HG02588 (cell line): ENCODE measurements around the gene E2F1.
"Not testable (repeated sequence)": the region's sequence is repeated elsewhere in the genome, so short reads cannot be mapped to it uniquely, and the experiment has no call there.

Source experiments
- ATAC-seq: cut with Tn5 transposase; IDR thresholded peaks from one replicate; pipeline ENCODE4 v1.9.1; 2021; ENCODE audit warnings: mild to moderate bottlenecking, moderate library complexity; ENCODE audit not compliant: unreplicated experiment

The E2F1 gene

DNA sequence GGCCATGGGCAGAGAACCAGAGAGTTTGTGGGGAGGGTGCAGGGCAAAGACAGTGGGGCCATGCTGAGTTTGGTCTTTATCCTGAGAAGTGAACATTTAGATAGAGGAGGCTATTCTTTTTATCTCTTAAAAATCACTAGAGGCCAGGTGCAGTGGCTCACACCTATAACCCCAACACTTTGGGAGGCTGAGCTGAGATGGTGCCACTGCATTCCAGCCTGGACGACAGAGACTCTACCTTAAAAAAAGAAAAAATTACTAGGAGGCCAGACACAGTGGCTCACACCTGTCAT, 25.2 kb upstream of the E2F1 start:
- no peak for ATAC-seq

- ATAC-seq: no peak
These were observed 24.7 kb upstream of the E2F1 start for GRCh38 chr20:33710681-33711445.

GRCh38 chr20:33709905-33710541, 23.8 kb upstream of the E2F1 start:
- no peak for ATAC-seq

DNA sequence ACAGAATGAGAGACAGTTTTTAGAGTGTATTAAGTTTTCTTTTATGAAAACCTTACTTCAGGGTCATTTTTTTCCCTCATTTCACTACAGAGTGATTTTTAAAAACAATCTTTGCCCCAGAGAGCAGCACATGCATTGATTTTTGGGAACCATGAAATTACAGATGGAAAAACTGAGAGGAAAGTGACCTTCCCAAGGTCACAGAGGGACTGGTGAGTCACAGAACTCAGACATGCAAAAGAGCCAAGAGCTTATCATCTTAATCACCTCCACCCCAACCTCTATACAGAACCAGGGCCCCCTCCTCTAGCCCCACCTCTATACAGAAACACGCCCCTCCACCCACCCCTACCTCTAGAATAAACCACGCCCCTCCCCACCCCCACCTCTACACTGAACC, 23.2 kb upstream of the E2F1 start:
- no peak for ATAC-seq

DNA sequence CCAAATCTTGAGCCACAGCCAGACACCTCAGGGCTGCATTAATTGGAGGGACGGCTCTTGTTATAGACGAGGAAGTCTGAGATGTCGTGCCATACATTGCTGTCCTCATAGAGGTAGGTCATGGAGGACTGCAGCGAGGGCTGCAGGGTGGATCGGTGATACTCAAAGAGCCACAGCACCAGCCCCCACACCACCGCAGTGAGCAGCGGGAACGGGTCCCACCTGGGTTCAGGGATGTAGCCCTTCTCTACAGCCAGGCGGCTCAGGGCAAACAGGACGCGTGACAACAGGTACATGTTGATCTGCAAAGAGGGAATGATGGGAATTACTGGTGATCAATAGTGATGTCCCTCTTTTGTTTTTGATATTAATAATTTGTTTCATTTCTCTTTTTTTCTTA, 21.5 kb upstream of the E2F1 start:
- no peak for ATAC-seq

DNA sequence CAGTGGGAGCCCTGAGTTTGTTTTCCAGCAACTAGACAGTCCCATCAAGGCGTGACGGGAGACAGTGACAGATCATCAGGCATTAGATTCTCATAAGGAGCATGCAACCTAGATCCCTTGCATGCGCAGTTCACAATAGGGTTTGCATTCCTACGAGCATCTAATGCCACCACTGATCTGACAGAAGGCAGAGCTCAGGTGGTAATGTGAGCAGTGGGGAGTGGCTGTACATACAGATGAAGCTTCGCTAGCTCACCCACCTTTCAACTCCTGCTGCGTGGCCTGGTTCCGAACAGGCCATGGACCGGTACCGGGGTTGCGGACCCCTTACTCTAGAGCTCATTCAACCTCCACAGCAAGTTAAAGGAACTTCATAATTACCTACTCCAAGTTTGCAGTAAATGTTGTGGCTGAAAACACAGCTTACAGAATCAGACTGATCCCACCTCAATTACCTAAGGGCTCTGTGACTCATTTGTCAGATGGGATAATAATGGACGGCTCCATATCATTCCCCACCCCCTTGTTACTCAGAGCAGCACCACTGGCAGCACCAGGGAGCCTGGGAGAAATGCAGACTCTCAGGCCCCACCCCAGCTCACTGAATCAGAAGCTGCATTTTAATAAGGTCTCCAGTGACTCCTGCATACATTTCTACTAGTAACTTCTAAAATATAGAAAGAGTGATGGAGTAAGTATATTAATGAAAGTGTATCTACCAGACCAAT, 18.2 kb upstream of the E2F1 start:
- no peak for ATAC-seq

GRCh38 chr20:33703498-33704137, 17.4 kb upstream of the E2F1 start:
- no peak for ATAC-seq

- ATAC-seq: no peak
These were observed 16.7 kb upstream of the E2F1 start for GRCh38 chr20:33702861-33703260.

DNA sequence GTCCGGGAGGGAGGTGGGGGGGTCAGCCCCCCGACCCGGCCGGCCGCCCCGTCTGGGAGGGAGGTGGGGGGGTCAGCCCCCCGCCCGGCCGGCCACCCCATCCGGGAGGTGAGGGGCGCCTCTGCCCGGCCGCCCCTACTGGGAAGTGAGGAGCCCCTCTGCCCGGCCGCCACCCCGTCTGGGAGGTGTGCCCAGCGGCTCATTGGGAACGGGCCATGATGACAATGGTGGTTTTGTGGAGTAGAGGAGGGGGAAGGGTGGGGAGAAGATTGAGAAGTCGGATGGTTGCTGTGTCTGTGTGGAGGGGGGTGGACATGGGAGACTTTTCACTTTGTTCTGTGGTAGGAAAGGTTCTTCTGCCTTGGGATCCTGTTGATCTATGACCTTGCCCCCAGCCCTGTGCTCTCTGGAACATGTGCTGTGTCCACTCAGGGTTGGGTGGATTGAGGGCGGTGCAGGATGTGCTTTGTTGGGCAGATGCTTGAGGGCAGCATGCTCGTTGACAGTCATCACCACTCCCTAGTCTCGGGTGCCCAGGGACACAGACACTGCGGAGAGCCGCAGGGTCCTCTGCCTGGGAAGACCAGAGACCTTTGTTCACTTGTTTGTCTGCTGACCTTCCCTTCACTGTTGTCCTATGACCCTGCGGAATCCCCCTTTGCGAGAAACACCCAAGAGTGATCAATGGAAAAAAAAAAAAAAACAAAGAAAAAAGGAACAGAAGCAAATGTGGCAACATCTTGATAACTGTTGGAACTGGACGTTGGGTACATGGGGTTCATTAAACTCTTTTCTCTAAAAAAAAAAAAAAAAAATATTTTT, 15.7 kb upstream of the E2F1 start:
- no peak for ATAC-seq

DNA sequence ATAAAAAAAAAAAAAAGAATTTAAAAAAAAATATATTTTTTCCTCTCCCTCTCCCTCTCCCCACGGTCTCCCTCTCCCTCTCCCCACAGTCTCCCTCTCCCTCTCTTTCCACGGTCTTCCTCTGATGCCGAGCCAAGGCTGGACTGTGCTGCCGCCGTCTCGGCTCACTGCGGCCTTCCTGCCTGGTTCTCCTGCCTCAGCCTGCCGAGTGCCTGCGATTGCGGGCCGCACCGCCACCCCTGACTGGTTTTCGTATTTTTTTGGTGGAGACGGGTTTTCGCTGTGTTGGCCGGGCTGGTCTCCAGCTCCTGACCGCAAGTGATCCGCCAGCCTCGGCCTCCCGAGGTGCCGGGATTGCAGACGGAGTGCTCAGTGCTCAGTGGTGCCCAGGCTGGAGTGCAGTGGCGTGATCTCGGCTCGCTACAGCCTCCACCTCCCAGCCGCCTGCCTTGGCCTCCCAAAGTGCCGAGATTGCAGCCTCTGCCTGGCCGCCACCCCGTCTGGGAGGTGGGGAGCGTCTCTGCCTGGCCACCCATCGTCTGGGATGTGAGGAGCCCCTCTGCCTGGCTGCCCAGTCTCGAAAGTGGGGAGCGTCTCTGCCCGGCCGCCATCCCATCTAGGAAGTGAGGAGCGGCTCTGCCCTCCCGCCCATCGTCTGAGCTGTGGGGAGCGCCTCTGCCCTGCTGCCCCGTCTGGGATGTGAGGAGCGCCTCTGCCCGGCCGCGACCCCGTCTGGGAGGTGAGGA, 14.7 kb upstream of the E2F1 start:
- not testable (repeated sequence) for ATAC-seq

- not testable (repeated sequence) for ATAC-seq
These were observed 12.8 kb upstream of the E2F1 start for GRCh38 chr20:33698966-33699365.

- no peak for ATAC-seq
These were observed 10.9 kb upstream of the E2F1 start for GRCh38 chr20:33697129-33697528.

DNA sequence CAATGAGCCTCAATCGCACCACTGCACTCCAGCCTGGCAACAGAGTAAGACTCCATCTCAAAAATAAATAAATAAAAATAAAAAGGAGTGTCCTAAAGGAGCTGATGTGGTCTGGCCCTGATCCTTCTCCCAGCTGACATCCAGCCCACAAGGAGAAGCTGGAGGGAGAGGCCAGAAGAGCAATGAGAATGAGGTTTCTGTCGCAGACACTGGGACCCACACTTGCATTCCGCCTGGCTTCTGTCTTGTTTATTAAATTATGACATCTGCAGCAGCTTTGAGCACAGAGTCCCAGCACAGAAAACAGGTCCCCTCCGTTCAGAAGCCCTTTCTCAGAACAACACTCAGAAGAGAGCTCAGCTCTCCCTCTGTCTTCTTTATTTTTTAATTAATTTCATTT, 10.3 kb upstream of the E2F1 start:
- ATAC-seq: no peak

- ATAC-seq: no peak
These were observed 8.4 kb upstream of the E2F1 start for GRCh38 chr20:33694639-33695012.

DNA sequence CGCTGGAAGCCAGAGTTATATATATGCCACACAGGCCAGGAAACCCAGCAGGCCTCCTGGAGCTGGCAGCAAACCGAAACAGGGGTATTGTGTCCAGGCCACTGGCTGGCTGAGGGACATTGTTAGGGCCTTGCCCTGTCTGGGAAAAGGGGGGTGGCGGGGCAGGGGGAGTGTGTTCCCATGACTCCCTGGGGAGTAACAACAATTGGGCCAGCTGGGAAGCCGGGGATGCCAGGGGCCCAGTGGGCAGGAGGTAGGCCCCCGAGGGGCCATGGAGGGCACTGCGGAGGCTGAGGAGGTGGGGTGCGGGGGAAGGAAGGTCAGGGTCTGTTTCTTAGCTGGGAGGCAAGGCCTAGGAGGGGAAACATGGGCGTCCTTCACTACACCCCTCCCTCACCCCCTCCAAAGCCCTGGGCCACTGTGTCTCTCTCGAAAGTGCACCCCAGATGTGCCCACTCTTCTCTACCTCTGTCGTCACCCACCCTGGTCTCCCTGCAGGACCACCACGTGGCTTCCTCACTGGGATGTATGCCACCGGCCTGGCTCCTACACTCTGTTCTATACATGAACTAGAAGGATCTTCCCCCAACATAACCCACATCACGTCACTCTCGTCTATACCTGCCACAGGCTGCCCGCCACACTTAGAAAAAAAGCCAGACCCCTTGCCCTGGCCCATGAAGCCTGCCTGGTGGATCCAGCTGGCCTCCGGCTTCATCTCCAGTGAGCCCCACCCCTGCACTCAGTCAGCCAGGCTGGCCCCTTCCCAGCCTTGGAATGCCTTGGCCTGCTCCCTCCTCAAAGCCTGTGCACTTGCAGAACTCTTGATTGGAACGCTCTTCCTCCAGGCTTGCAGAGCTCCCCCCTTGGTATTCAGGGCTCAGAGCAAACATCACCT, 7.8 kb upstream of the E2F1 start:
- ATAC-seq: no peak

DNA sequence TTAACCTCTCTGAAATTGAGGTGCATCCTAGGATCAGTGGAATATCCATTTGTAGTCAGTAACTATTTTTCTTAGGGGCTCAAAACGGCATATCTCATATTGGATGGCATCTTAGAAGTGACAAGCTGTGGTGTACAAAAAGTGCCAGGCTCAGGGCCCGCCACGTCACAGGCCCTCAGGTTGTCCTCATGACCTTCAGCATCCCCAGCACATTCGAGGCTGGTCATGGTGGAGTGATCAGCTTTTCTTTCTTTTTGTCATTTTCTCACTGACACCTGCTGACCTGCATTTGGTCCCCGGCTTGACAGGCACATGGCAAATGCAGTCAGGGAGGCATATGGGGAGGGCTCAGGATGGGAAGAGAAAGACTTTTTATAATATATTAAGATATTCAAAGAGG, 7.1 kb upstream of the E2F1 start:
- no peak for ATAC-seq

DNA sequence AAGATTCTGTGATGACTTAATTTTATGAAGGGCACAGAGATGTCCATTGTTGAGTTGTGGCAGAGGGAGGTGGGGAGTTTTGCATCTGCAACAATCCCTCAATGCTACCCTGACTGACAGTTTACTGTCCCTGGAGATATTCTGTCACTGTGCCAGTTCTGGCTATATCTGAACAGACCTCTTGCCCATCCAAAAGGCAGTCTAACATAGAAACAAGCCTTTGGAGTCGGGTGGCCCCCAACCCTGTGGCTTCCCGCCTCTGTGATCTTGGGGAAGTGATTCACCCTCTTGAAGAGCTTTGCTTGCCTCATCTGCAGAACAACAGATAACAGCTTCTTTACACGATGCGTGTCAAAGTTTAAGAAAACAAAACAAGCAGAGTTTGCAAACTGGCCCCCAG, 3.8 kb upstream of the E2F1 start:
- no peak for ATAC-seq

DNA sequence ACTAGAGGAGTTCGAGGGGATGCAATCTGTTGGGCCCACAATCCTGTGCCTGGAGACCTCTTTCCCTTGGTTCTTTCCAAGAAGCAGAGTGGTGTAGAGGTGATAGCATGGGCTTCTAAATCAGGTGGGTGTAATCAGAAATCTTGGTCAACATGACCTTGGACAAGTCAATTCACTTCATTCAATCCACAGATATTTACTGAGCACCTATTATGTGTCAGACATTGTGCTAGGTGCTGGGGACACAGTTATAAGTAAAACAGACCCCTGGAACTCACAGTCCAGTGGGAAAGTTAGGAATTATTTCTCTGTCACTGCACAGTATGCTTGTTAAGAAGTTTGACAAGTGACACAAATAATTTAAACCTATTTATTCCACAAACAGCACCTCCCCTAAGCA, 3.3 kb upstream of the E2F1 start:
- ATAC-seq: no peak

GRCh38 chr20:33688938-33689424, 2.8 kb upstream of the E2F1 start:
- ATAC-seq: no peak
